Gastroesophageal sphincter (tissue), 3 donors: ENCODE results near the gene ARHGEF11.

Experiments used
- EP300 ChIP-seq: sonication (generic); formaldehyde crosslinking; IDR thresholded peaks from one replicate; pipeline ENCODE4 v1.6.1; 2017; ENCODE audit warnings: antibody characterized with exemption, mild to moderate bottlenecking
- TF ChIP-seq, protein P1 (sequence below), 4 experiments: fragments of 200-600 bp in 2 of 4; fragments of 450-650 bp in 2 of 4; sonication (generic) in 1 of 4; IDR thresholded peaks; one replicate each; pipeline ENCODE4 v1.5.1; 2017 to 2019; ENCODE audit warnings: antibody characterized with exemption in 4 of 4, mild to moderate bottlenecking in 2 of 4, moderate library complexity in 2 of 4

DNA sequence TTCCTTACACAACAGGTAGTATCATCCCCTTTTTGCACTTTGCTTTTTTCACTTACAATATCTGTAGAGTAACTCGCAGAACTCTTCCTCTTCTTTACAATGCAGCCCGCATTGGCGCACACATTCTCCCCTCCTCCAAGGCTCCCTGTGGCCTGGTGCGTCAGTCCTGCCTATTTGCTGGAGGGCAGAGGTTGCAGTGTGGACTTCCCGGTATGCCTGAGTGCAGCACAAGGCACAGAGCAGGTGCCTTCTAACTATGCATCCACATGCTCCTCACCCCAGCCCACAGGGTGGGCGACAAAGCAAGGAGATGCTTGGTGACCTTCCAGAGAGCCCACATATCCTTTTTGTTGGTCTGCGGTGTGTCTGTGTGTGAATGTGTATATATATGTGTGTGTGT, 53.3 kb downstream of the ARHGEF11 start:
- TF ChIP-seq, protein P1, sequence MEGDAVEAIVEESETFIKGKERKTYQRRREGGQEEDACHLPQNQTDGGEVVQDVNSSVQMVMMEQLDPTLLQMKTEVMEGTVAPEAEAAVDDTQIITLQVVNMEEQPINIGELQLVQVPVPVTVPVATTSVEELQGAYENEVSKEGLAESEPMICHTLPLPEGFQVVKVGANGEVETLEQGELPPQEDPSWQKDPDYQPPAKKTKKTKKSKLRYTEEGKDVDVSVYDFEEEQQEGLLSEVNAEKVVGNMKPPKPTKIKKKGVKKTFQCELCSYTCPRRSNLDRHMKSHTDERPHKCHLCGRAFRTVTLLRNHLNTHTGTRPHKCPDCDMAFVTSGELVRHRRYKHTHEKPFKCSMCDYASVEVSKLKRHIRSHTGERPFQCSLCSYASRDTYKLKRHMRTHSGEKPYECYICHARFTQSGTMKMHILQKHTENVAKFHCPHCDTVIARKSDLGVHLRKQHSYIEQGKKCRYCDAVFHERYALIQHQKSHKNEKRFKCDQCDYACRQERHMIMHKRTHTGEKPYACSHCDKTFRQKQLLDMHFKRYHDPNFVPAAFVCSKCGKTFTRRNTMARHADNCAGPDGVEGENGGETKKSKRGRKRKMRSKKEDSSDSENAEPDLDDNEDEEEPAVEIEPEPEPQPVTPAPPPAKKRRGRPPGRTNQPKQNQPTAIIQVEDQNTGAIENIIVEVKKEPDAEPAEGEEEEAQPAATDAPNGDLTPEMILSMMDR (IDR thresholded peaks at IDR 0.05), result no peak
- TF ChIP-seq EP300, result no peak
